HL-60/S4 treated with phorbol 12-myristate 13-acetate at 8.2 ng/mL for 4 days and 3 days (cell line): ENCODE data around the gene PLXNA4.

ENCODE experiments used
- in situ Hi-C: fragments of 300-500 bp; cut with MboI; formaldehyde crosslinking; loops from 2 replicates; pipeline ENCODE4 v1.15.0; 2022; ENCODE audit warnings: low sequenced_read_pairs

The PLXNA4 gene

DNA sequence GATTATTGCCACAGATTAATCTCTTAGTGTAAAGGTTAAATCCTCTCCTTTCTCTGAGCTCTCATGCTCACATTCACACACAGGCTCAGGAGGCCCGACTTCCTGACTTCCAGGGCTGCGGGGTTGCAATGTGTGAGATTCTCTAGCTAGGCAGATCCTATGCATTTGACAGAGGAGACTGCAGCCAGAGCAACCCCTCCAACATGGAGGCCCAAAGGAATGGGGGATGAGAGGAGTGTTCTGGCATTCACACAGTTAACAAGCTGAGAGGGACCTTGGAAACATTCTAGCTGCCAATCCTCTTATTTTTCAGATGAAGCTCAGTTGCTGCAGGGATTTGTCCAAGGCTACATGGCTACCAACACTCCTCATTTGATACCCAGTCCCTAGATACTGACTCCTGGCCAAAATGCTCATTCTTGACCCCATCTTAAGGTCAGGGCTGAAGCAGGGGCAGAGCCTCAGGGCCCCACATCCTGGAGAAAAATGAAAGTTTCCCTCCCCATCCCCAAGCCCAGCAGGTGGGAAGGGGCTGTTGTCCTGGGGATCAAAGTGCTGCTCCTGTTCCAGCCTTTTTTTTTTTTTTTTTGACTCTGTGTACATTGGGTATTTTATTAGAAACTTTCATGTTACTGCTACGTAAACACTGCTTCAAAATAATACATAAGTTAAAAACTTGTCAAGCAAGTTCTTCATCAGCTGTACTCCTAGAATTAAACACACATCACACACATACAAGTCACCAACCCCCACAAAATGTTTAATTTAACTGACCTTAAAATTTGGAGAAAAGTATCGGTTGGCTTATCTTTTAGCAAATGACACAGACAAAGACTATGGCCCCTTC is 325.6 kb downstream of the PLXNA4 start:
- in situ Hi-C loops: no loop called here

- in situ Hi-C loops: no loop called here
Measured at GRCh38 chr7:132249256-132249971, 326.9 kb downstream of the PLXNA4 start.

GRCh38 chr7:132248841-132249240 is 327.4 kb downstream of the PLXNA4 start:
- in situ Hi-C loops: no loop called here

GRCh38 chr7:132247995-132248618 is 328.2 kb downstream of the PLXNA4 start:
- in situ Hi-C loops: no loop called here

DNA sequence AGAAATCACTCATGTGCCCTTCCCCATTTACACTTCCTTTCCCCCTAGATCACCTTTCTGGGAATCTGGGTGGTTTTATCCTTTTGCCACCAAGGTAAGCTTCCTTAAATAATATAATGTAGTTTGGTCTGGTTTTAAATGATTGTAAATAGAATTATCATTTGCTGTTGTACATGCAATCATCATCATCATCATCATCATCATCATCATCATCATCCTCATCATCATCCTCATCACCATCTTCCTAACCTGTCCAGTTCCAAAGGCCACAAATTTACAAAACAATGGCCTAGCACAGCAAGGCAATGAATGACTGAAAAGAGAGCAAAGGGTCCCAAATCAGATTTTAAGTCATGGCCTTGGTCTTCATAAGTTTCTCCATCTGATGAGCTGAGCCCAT is 329.7 kb downstream of the PLXNA4 start:
- in situ Hi-C loops: no loop called here

- in situ Hi-C loops: no loop called here
Measured at GRCh38 chr7:132245539-132245938, 330.7 kb downstream of the PLXNA4 start.

GRCh38 chr7:132244903-132245480 is 331.3 kb downstream of the PLXNA4 start:
- in situ Hi-C loops: no loop called here

- in situ Hi-C loops: no loop called here
Measured at GRCh38 chr7:132243463-132243862, 332.8 kb downstream of the PLXNA4 start.

DNA sequence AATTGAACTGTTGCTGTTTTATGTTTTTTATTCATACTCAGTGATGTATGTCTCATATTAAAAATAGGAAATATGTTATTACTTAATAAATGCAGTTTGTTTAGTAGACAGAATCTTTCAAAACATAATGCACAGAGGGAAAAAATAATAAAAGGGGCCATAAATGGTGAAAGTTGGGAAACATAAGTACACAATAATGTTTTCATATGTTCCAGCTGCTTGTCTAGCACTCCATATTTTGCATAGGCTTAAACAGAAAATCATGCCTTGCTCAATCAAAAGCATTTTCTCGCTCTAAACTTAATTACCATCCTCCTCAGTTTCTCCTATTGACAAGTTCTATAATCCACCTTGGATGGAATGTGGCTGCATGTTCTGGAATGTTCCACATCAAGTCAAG is 333.2 kb downstream of the PLXNA4 start:
- in situ Hi-C loops: no loop called here

DNA sequence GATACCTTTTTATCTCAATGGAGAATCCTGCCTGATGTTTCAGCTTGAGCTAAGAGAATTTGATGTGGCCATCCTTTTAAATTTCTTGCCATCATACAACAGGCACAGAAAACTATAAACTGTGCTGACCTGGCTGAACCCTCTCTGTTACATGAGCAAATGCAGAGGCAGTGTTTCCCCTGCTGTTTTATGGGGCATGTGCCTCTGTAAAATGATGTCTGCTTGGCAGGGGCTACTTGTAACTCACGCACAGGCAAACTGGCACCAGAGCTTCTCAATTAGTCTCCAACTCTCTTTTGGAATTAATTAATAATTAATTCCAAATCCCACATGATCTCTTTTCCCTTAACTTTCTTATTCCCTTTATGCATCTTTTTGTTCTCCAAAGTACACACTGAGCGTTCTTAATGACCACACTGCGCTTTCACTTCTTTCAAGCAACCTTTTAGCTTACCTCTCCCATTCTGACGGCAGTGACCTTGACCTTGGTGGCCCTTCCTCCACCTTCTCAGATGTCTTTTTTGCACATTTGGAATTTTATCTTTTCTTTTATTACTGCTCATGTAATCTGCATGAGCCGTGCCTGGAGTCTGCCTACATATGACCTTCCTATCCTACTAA is 334.0 kb downstream of the PLXNA4 start:
- in situ Hi-C loops: no loop called here

DNA sequence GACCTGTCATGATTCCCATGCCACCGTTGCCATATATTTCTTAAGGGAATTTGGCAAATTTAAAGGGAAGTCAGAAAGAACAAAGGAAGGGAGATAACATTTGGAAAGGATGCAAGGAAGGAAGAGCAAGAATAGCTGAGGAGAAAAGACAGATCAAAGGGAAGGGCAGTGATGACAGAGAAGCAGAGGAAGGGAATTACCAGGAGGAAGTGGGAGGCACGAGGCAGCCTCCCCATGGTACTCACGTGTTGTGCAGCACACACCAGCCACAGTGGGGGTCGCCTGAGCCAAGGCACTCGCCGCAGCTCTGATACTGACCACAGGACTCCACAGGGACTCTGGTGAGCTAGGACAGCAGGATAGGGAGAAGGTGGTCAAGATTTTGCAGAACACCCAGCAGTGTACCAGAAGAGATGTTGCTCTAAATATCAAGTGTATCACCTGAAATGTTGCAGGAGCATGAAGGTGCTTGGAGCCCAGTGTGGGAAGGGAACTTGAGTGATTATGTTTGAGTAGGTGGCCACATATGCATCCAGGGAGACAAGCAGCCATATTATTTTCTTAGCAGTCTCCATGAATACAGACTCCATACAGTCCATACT is 335.3 kb downstream of the PLXNA4 start:
- in situ Hi-C loops: no loop called here

DNA sequence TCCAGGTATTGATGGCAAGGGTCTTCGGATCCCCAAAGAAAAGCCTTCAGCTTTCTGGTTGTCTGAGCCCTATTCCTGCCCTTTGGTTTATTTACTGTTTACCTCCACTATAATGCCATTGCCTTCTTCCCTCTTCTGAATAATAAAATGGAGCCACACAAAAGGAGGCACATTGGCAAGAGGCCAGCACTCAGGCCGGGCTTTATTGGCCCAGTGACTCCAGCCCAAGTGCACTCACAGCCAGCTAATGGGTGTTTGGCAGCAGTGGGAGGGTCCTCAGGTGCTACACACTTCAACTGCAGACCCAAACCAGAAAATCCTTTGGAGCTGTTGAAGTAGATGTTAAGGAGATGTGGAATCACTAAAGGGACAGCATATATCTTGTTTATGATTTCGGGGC is 336.0 kb downstream of the PLXNA4 start:
- in situ Hi-C loops: no loop called here

DNA sequence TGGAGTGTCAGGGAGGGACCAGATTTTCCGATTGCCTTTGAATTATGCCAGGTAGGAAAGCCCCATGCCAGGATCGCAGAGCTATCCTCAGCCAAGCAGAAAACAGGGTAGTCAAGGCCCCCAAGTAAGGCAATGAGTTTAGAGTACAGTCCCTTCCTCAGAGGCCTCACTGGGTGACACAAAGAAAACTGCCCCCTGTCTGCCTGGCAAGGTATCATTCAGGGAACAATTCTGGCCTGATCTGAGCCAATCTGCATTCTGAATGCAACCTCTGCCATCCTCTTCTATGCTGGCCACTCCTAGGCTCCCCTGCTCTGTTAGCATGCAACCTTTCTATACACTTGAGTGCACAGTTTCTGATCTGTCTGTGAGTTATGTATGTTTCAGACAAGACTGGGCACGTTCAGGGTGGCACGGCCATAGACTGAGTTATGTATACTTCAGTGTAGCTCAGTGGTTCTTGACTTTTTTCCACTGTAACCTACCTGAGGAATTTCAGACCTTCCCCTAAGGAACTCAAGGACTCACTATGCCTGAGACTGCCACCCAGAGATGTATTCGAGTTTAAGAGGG is 336.8 kb downstream of the PLXNA4 start:
- in situ Hi-C loops: no loop called here

DNA sequence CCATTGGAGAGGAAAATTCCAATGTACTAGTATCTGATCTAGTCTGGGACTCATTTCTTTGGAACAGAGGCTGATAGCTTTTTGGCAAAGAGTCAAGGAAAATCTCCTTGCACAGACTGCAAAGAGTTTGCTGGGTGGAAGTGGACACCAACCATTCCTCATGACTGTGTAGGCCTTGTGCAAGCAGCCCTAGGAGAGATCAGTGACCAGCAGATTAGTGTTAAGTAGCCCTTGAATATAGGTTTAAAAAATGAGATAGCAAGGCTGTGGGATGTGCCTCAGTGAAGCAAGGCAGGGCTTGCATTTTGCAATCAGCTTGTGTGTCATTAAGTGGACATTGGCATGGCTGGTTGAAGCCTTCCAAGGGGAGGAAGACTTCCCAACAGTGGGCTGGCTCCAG is 341.6 kb downstream of the PLXNA4 start:
- in situ Hi-C loops: no loop called here

DNA sequence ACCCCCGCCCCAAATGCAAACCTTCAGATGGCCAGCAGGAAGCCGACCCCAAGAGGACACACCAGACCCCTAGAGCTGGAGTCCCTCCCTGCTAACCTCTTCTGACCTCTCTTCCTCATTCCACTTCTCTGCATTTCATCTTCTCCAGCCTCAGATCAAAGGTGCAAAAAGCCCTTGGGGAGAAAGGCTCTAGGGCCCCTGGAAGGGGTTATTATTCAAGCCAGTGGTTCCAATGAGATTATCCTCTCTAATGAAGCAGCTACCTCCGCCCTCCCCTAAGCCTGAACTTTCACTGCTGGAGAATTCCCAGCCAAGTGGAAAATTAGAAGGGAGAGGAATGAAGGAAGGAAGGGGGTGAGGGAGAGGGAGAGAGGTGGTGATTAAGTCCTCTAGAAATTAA is 343.9 kb downstream of the PLXNA4 start:
- in situ Hi-C loops: no loop called here

DNA sequence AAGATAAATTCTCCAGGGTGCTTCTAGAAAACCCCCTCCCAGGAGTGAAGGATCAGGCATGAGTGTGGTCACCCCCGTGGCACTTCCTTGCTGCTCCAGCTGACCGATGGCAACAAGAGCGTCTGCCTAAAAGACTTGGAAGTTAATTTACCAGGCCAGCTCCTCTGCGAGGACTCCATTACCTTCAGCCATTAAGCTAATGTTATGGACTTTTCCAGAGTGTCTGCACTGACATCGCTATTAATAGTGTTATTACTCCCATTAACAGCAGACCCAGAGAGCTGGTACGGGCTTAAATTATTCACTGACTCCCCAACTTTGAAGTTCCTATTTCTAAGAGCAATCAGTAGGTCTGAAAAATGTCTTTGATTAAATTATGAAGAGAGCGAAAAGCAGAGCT is 345.8 kb downstream of the PLXNA4 start:
- in situ Hi-C loops: no loop called here

- in situ Hi-C loops: no loop called here
Measured at GRCh38 chr7:132228240-132228639, 348.0 kb downstream of the PLXNA4 start.

DNA sequence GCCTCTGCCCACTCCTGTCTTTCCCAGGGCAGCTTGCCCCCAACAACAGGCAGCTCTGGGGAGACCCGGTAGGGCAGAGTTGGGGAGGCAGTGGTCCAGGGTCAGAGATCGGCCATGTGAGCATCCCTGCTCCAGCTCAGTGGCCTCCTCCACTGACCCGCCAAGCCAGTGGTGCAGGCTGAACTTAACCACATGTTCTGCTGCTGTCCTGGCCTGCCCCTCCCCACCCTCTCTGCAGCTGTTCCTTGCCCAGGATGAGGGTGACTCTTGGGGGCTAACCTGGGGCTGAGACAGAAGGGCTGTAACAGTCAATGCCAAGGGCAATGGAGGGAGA is 349.3 kb downstream of the PLXNA4 start:
- in situ Hi-C loops: no loop called here

GRCh38 chr7:132226046-132226956 is 350.0 kb downstream of the PLXNA4 start:
- in situ Hi-C loops: no loop called here
